A549 (cell line): ENCODE results near the gene NPLOC4. TPM values are rescaled to one million over a fixed set of nuclear protein-coding genes. Genes with fewer than 3 reads are reported as not detected.

ENCODE experiments used
- ATAC-seq, 2 experiments: fragments of 200-7000 bp in 1 of 2; fragments of >200 bp in 1 of 2; cut with Nextera tagmentation in 1 of 2; cut with Tn5 transposase in 1 of 2; 3 replicates each; pipeline versions ENCODE4 v1.8.0 to v1.9.1; 2018 to 2020; ENCODE audit warnings: mild to moderate bottlenecking in 1 of 2, moderate library complexity in 1 of 2
- CTCF ChIA-PET: fragments of 300-600 bp; sonication (Branson Sonifier 250); formaldehyde crosslinking; extraction: SDS; loops from one replicate; lab custom pipeline; 2021; ENCODE audit warnings: antibody characterized with exemption, inconsistent platforms; lab: Yijun Ruan, JAX
- POLR2A ChIA-PET: fragments of 350-600 bp; formaldehyde crosslinking; extraction: SDS; loops from one replicate; lab custom pipeline; 2021; ENCODE audit warnings: antibody characterized with exemption, inconsistent platforms; lab: Yijun Ruan, JAX
- DNase-seq, 2 experiments: peaks; one replicate each; pipeline versions ENCODE4 v3.0.0 to v3.0.0-alpha.2; 2011 to 2016; ENCODE audit warnings: low read depth in 1 of 2, low spot score in 1 of 2
- FAIRE-seq: peaks from 2 replicates; lab custom pipeline; 2011; peaks lifted over from hg19 to GRCh38; lab: Jason Lieb, UNC
- H3K27ac ChIP-seq, 2 experiments: fragments of >200 bp; sonication (Bioruptor Twin); formaldehyde crosslinking; 3 replicates each; pipeline ENCODE4 v1.5.1; 2016 to 2017
- H3K4me1 ChIP-seq: fragments of >200 bp; sonication (Bioruptor Twin); formaldehyde crosslinking; 3 replicates; pipeline ENCODE4 v1.6.1; 2016
- H3K4me2 ChIP-seq: fragments of >200 bp; sonication (Bioruptor Twin); formaldehyde crosslinking; 3 replicates; pipeline ENCODE4 v1.6.1; 2016
- H3K4me3 ChIP-seq: fragments of >200 bp; sonication (Bioruptor Twin); formaldehyde crosslinking; 3 replicates; pipeline ENCODE4 v1.5.1; 2016
- H3K9me3 ChIP-seq: fragments of >200 bp; sonication (Bioruptor Twin); formaldehyde crosslinking; 3 replicates; pipeline ENCODE4 v1.6.1; 2016
- ATOH8 ChIP-seq: fragments of 250-450 bp; sonication (Bioruptor Pico); IDR thresholded peaks from 2 replicates; pipeline ENCODE4 v1.5.0; 2020; ENCODE audit warnings: low read depth, mild to moderate bottlenecking, moderate library complexity
- BCL3 ChIP-seq: fragments of >200 bp; sonication (Bioruptor Twin); formaldehyde crosslinking; IDR thresholded peaks from 3 replicates; pipeline ENCODE4 v1.6.1; 2016
- CBX2 ChIP-seq: fragments of 200-600 bp; sonication (generic); IDR thresholded peaks from 2 replicates; pipeline ENCODE4 v1.6.1; 2016; ENCODE audit warnings: low read depth, mild to moderate bottlenecking, borderline replicate concordance
- CHD2 ChIP-seq: fragments of 150-350 bp; IDR thresholded peaks from 2 replicates; pipeline ENCODE4 v1.6.1; 2014; ENCODE audit warnings: low read length; ENCODE audit not compliant: partially characterized antibody
- CTCF ChIP-seq: fragments of >200 bp; sonication (Bioruptor Twin); formaldehyde crosslinking; IDR thresholded peaks from 3 replicates; pipeline ENCODE4 v1.5.1; 2016
- E2F6 ChIP-seq: IDR thresholded peaks from 2 replicates; pipeline ENCODE4 v1.6.1; 2012; ENCODE audit warnings: low read depth, borderline replicate concordance
- EHMT2 ChIP-seq: fragments of 200-600 bp; sonication (generic); IDR thresholded peaks from 2 replicates; pipeline ENCODE4 v1.6.1; 2016; ENCODE audit warnings: antibody characterized with exemption, low read depth, mild to moderate bottlenecking, moderate library complexity
- ELK1 ChIP-seq: fragments of 150-350 bp; IDR thresholded peaks from 2 replicates; pipeline ENCODE4 v1.6.1; 2014; ENCODE audit warnings: low read depth, mild to moderate bottlenecking, low read length
- FOSL2 ChIP-seq, 2 experiments: fragments of 450-650 bp in 1 of 2; fragments of >200 bp in 1 of 2; sonication (Bioruptor Twin) in 1 of 2; formaldehyde crosslinking; IDR thresholded peaks; 2 replicates each; pipeline versions ENCODE4 v1.5.0 to v1.6.1; 2016 to 2020; ENCODE audit warnings: mild to moderate bottlenecking in 1 of 2, moderate library complexity in 1 of 2
- GATA3 ChIP-seq: IDR thresholded peaks from 2 replicates; pipeline ENCODE4 v1.6.1; 2012; ENCODE audit warnings: borderline replicate concordance
- HMGXB4 ChIP-seq: fragments of 250-450 bp; sonication (Bioruptor Pico); IDR thresholded peaks from 2 replicates; pipeline ENCODE4 v1.5.0; 2021; ENCODE audit warnings: mild to moderate bottlenecking, moderate library complexity, borderline replicate concordance
- HOXB5 ChIP-seq: fragments of 250-450 bp; sonication (Bioruptor Pico); IDR thresholded peaks from 2 replicates; pipeline ENCODE4 v1.5.0; 2020; ENCODE audit warnings: mild to moderate bottlenecking, moderate library complexity
- JUNB ChIP-seq: fragments of >200 bp; sonication (Bioruptor Twin); formaldehyde crosslinking; IDR thresholded peaks from 2 replicates; pipeline ENCODE4 v1.6.1; 2016
- KDM1A ChIP-seq: fragments of 200-600 bp; sonication (generic); IDR thresholded peaks from 2 replicates; pipeline ENCODE4 v1.6.1; 2016; ENCODE audit warnings: low read depth, mild to moderate bottlenecking
- KDM5A ChIP-seq: fragments of 200-600 bp; sonication (generic); IDR thresholded peaks from 2 replicates; pipeline ENCODE4 v1.6.1; 2016; ENCODE audit warnings: antibody characterized with exemption, mild to moderate bottlenecking
- MYC ChIP-seq: IDR thresholded peaks from 2 replicates; pipeline ENCODE4 v1.6.1; 2012; ENCODE audit warnings: mild to moderate bottlenecking, inconsistent platforms, low read length, improper control_type of control experiment, borderline replicate concordance
- NFE2L2 ChIP-seq: fragments of 150-350 bp; conservative IDR thresholded peaks from 2 replicates; pipeline ENCODE4 v1.6.1; 2014; ENCODE audit warnings: low read length
- NPAS2 ChIP-seq: fragments of 250-450 bp; sonication (Bioruptor Pico); IDR thresholded peaks from 2 replicates; pipeline ENCODE4 v1.8.0; 2022; ENCODE audit warnings: mild to moderate bottlenecking, moderate library complexity, borderline replicate concordance
- PBX3 ChIP-seq: IDR thresholded peaks from 2 replicates; pipeline ENCODE4 v1.6.1; 2012
- PHF8 ChIP-seq: fragments of 200-600 bp; sonication (generic); IDR thresholded peaks from 2 replicates; pipeline ENCODE4 v1.6.1; 2016; ENCODE audit warnings: low read depth, mild to moderate bottlenecking, antibody characterized with exemption, moderate library complexity, borderline replicate concordance
- POLR2A ChIP-seq: IDR thresholded peaks from 2 replicates; pipeline ENCODE4 v1.6.1; 2012; ENCODE audit warnings: mild to moderate bottlenecking, low read length
- RAD21 ChIP-seq, 2 experiments: fragments of >200 bp in 1 of 2; sonication (Bioruptor Twin) in 1 of 2; formaldehyde crosslinking in 1 of 2; IDR thresholded peaks in 1 of 2; conservative IDR thresholded peaks in 1 of 2; 2 replicates in 1 of 2; 3 replicates in 1 of 2; pipeline ENCODE4 v1.6.1; 2012 to 2018; ENCODE audit warnings: inconsistent platforms in 1 of 2
- RCOR1 ChIP-seq: fragments of 150-350 bp; IDR thresholded peaks from 2 replicates; pipeline ENCODE4 v1.6.1; 2014; ENCODE audit warnings: antibody characterized with exemption, low read length, low read depth
- RFX5 ChIP-seq: fragments of 450-650 bp; IDR thresholded peaks from 2 replicates; pipeline ENCODE4 v1.7.1; 2014; ENCODE audit warnings: antibody characterized with exemption, mild to moderate bottlenecking, moderate library complexity
- RNF2 ChIP-seq: fragments of 200-600 bp; sonication (generic); IDR thresholded peaks from 2 replicates; pipeline ENCODE4 v1.6.1; 2016; ENCODE audit warnings: low read depth, mild to moderate bottlenecking, antibody characterized with exemption, moderate library complexity, borderline replicate concordance
- TFCP2L1 ChIP-seq: fragments of 250-450 bp; sonication (Bioruptor Pico); IDR thresholded peaks from 2 replicates; pipeline ENCODE4 v1.5.0; 2021; ENCODE audit warnings: mild to moderate bottlenecking
- USF2 ChIP-seq: fragments of 450-650 bp; IDR thresholded peaks from 2 replicates; pipeline ENCODE4 v1.6.1; 2014; ENCODE audit warnings: antibody characterized with exemption
- ZC3H11A ChIP-seq: fragments of 450-650 bp; IDR thresholded peaks from 2 replicates; pipeline ENCODE4 v1.6.1; 2014; ENCODE audit warnings: antibody characterized with exemption, mild to moderate bottlenecking
- ZNF302 ChIP-seq: fragments of 250-450 bp; sonication (Bioruptor Pico); IDR thresholded peaks from 2 replicates; pipeline ENCODE4 v1.9.0; 2021; ENCODE audit warnings: inconsistent platforms, mild to moderate bottlenecking, moderate library complexity
- WGBS: methylation state at CpG from one replicate; pipeline ENCODE4 v1.1.6; 2017; ENCODE audit errors: missing lambda C conversion rate; 5-methylcytosine and 5-hydroxymethylcytosine counted together
- polyA plus RNA-seq, 4 experiments: library from polyadenylated mRNA; depleted of rRNA in 3 of 4; stranded (reverse); fragments of >200 nt; fragmentation: RNase III in 1 of 4; extraction: RNeasy Plus Mini Kit Qiagen cat#74134 plus additional on column Dnase treatment in 1 of 4; gene quantifications; 2 replicates in 3 of 4; 3 replicates in 1 of 4; pipeline ENCODE4 v1.2.3, GENCODE V29; 2011 to 2017

Gene NPLOC4
- polyA plus RNA-seq, 2 of the 4 experiments (the other 2 are of a cell fraction), result 98.5 to 101 TPM

- CTCF ChIA-PET, result interaction anchor here (0.9 to 45.0 kb wide), 8 partner anchors 12 to 300 kb away, joined by 3 to 1604 read pairs (median 8); partner anchors contain the start of gene BAHCC1
- FAIRE-seq, result no peak
- TF ChIP-seq ELK1, result no peak
- no peak for TF ChIP-seq RCOR1
- TF ChIP-seq EHMT2, result no peak
- no peak for TF ChIP-seq PHF8
- no peak for TF ChIP-seq NPAS2 (CRISPR knock-in tag)
- TF ChIP-seq HOXB5, result no peak
- TF ChIP-seq PBX3, result no peak; the same call in 1 of the 2 replicates
- no peak for TF ChIP-seq FOSL2 (IDR thresholded peaks at IDR 0.05)
- TF ChIP-seq FOSL2 (CRISPR knock-in tag; IDR thresholded peaks at IDR 0.05), result no peak
- no peak for TF ChIP-seq KDM5A
- no peak for TF ChIP-seq CHD2
- no peak for TF ChIP-seq TFCP2L1 (CRISPR knock-in tag)
- no peak for TF ChIP-seq HMGXB4
- TF ChIP-seq KDM1A, result no peak
- no peak for TF ChIP-seq ZC3H11A
- no peak for TF ChIP-seq NFE2L2
- peak; percentile 53; the same call in 1 of the 3 replicates for TF ChIP-seq BCL3
- no peak for TF ChIP-seq ATOH8
- TF ChIP-seq POLR2A, result peak; percentile 72
- no peak for TF ChIP-seq E2F6
- peak; percentile 62; the same call in 1 of the 2 replicates for TF ChIP-seq MYC
- TF ChIP-seq JUNB, result no peak
- TF ChIP-seq USF2, result peak; percentile 71
- no peak for TF ChIP-seq CBX2
- TF ChIP-seq RFX5, result no peak
- TF ChIP-seq RAD21 (conservative IDR thresholded peaks at IDR 0.05 in 1 of 2, IDR thresholded peaks at IDR 0.05 in 1 of 2), result no peak
- TF ChIP-seq RNF2, result no peak
- peak; percentile 15; the same call in 1 of the 2 replicates for TF ChIP-seq GATA3
- no peak for TF ChIP-seq ZNF302 (CRISPR knock-in tag)
- TF ChIP-seq CTCF, result no peak
Observed at GRCh38 chr17:81552244-81553017, 84.5 kb downstream of the NPLOC4 start, which contains the start of gene FAAP100. TSS of gene FAAP100 (minus strand) at chr17:81552353. CDS start at chr17:81552330, 23 bp downstream.

More at GRCh38 chr17:81552244-81553017, 84.5 kb downstream of the NPLOC4 start, which contains the start of gene FAAP100:
- POLR2A ChIA-PET, result interaction anchor here (0.5 to 2.1 kb wide), 8 partner anchors 9 to 151 kb away, joined by 3 to 15 read pairs (median 4); partner anchors contain the start of genes ACTG1 and MRPL12
- 0% methylated on average over 15 of the region's 85 CpGs for WGBS
- peak within 1 kb of the TSS; percentile 93 for H3K4me2 ChIP-seq
- DNase-seq (peak; percentile 89 to 90), ATAC-seq (peak; percentile 65 to 68)
- peak within 1 kb of the TSS; percentile 86 for H3K4me3 ChIP-seq
- peak within 1 kb of the TSS; percentile 84 to 97 for H3K27ac ChIP-seq
- peaks cover 43% of the 10 kb centered on the region for H3K4me1 ChIP-seq
- no peaks in the 10 kb centered on the region for H3K9me3 ChIP-seq
